Esophagus muscularis mucosa (tissue), 4 donors: ENCODE results near the gene MEGF8. TPM values are rescaled to one million over a fixed set of nuclear protein-coding genes. Genes with fewer than 3 reads are reported as not detected.

Experiments used
- DNase-seq: peaks from one replicate; pipeline ENCODE4 v3.0.0-alpha.2; 2017; ENCODE audit errors: extremely low spot score
- H3K27ac ChIP-seq, 4 donors: fragments of 200-600 bp; sonication (generic); replicated peaks in 1 of 4; 1 replicate in 3 of 4; 2 replicates in 1 of 4; pipeline ENCODE4 v1.5.1; 2016 to 2019; ENCODE audit warnings: mild to moderate bottlenecking in 1 of 4
- H3K27me3 ChIP-seq, 4 donors: fragments of 200-600 bp; sonication (generic); one replicate each; pipeline versions ENCODE4 v1.5.1 to v1.6.0; 2016 to 2019
- H3K36me3 ChIP-seq, 4 donors: fragments of 200-600 bp; sonication (generic); one replicate each; pipeline ENCODE4 v1.5.1; 2016 to 2019
- H3K4me1 ChIP-seq, 4 donors: fragments of 200-600 bp; sonication (generic); one replicate each; pipeline ENCODE4 v1.5.1; 2016 to 2019
- H3K4me3 ChIP-seq, 4 donors: fragments of 200-600 bp; sonication (generic); 1 replicate in 2 of 4; 2 replicates in 2 of 4; pipeline ENCODE4 v1.5.1; 2016 to 2019; ENCODE audit warnings: mild to moderate bottlenecking in 4 of 4, moderate library complexity in 1 of 4
- H3K9me3 ChIP-seq, 4 donors: fragments of 200-600 bp; sonication (generic); 1 replicate in 3 of 4; 2 replicates in 1 of 4; pipeline ENCODE4 v1.5.1; 2016 to 2019
- EP300 ChIP-seq: sonication (generic); formaldehyde crosslinking; IDR thresholded peaks from one replicate; pipeline ENCODE4 v1.6.1; 2017; ENCODE audit warnings: antibody characterized with exemption
- POLR2A ChIP-seq: fragments of 450-650 bp; IDR thresholded peaks from one replicate; pipeline ENCODE4 v1.6.1; 2017; ENCODE audit warnings: antibody characterized with exemption, moderate library complexity, mild to moderate bottlenecking, low read depth
- POLR2AphosphoS5 ChIP-seq, 2 donors: sonication (generic); formaldehyde crosslinking; IDR thresholded peaks; one replicate each; pipeline ENCODE4 v1.6.1; 2017; ENCODE audit warnings: antibody characterized with exemption in 2 of 2
- WGBS: methylation state at CpG from one replicate; pipeline ENCODE4 v1.1.5; 2018; 5-methylcytosine and 5-hydroxymethylcytosine counted together
- intact Hi-C: fragments of 100-400 bp; cut with DNase I; formaldehyde crosslinking; loops from one replicate; pipeline ENCODE4 v1.15.1; 2023
- total RNA-seq, 4 donors: library from RNA; depleted of rRNA; stranded (reverse); fragments of >200 nt; gene quantifications; one replicate each; pipeline versions ENCODE4 v1.1.0 to v1.2.1, GENCODE V29; 2016
- TF ChIP-seq, protein P1 (sequence below), 3 experiments: fragments of 200-600 bp in 2 of 3; fragments of 450-650 bp in 1 of 3; sonication (generic) in 2 of 3; IDR thresholded peaks; one replicate each; pipeline ENCODE4 v1.5.1; 2017 to 2019; ENCODE audit warnings: antibody characterized with exemption in 3 of 3, mild to moderate bottlenecking in 2 of 3, moderate library complexity in 1 of 3

MEGF8 gene
- total RNA-seq, 4 donors from 2014 or later: 18.2 to 46.2 (median 25.5) TPM

DNA sequence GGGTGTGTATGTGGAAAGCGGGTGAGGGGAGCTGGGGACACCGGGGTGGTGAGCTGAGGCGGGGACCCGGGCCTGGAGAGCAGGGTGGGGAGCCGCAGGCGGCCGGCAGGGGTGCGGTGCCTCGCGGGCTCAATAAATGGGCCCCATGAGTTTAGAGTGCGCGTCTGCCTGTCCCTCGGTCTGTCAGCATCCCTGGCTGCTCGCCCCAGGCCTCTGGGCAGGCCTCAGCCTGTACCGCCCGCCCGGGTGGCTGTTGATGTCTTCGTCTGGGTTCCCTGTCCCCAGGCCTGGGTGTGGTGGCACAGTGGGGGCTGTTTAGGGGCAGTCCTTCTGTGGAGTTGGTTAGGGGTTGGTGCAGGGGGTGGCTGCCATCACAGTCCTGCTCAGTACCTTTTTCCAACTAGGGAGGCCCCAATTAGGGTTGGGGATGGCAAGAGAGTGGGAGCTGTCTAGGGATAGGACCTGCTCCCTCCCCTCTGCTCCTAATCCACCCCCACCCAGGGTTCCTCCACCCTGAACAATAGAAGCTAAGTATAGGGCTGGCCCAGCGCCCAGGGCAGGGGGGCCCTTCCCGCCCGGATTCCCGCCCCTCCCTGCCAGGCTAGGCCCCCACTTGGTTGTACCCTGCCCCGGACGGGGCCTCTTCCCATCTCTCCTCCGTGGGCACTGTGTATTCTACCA is 44.1 kb upstream of the MEGF8 start:
- no peak for DNase-seq
- Histone ChIP-seq H3K27ac (peak overlapping the region; percentile 94 to 99 (median 98)), H3K4me1 (peaks cover 79 to 92% (median 87%) of the 10 kb centered on the region in 4 donors), H3K4me3 (peak overlapping the region; percentile 74 to 98 (median 85)), H3K27me3 (no peaks in the 10 kb centered on the region), H3K9me3 (no peaks in the 10 kb centered on the region), H3K36me3 (peaks cover 0 to 6% (median 0%) of the 10 kb centered on the region in 4 donors)
- intact Hi-C loops: no loop called here
- WGBS: 0% methylated on average over 5 of the region's 25 CpGs
- TF ChIP-seq POLR2A: no peak
- TF ChIP-seq POLR2AphosphoS5 (IDR thresholded peaks at IDR 0.05): peak; percentile 44 to 46
- TF ChIP-seq, protein P1, sequence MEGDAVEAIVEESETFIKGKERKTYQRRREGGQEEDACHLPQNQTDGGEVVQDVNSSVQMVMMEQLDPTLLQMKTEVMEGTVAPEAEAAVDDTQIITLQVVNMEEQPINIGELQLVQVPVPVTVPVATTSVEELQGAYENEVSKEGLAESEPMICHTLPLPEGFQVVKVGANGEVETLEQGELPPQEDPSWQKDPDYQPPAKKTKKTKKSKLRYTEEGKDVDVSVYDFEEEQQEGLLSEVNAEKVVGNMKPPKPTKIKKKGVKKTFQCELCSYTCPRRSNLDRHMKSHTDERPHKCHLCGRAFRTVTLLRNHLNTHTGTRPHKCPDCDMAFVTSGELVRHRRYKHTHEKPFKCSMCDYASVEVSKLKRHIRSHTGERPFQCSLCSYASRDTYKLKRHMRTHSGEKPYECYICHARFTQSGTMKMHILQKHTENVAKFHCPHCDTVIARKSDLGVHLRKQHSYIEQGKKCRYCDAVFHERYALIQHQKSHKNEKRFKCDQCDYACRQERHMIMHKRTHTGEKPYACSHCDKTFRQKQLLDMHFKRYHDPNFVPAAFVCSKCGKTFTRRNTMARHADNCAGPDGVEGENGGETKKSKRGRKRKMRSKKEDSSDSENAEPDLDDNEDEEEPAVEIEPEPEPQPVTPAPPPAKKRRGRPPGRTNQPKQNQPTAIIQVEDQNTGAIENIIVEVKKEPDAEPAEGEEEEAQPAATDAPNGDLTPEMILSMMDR (IDR thresholded peaks at IDR 0.05): peak in 1 of 3 experiments; percentile 22
- TF ChIP-seq EP300: no peak

DNA sequence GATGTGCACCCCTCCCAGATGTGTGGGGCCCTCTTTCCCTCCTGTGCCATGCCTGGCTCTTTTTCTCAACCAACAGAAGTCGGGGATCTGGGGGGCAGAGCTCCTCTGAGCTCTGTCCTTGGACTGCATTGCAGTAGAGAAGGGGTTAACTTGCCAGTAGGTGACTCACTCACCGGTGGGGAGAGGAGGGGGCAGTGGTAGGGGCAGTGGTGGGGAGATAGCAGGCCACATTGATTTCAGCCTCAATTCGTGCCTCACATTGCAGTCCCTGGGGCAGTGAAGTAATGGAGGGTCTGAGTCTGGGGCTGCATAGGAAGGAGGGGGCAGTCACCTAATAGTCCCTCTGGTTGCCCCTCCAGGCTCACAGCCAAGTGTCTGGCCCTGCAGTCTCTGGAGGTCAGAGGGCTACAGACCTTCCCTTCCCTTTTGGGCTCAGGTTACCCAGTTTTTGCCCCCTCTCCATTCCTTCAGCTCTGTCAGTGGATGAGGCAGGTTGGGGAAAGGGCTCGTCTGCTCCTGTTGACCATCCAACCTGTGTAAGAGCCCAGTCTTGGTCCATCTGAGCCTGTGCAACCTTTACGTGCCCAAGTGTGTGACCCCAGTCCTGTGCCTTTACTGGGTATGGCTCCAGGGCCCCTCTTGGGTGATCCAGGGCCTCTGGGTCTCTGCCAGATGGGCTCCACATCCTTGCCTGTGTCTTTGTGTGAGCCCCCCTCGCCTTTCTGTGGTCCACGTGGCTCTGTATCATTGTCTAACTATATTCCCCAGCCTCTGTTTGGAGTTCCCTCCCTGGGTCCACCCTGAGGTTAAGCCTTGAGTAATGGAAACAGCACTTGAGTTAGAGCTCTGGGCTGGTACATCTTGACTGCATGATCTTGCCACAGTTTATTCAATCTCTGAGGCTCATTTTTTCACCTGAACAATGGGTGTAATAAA is 43.3 kb upstream of the MEGF8 start:
- no peaks in the 10 kb centered on the region for H3K9me3 ChIP-seq
- no peaks in the 10 kb centered on the region for H3K27me3 ChIP-seq
- H3K4me1 ChIP-seq: peaks cover 79 to 92% (median 87%) of the 10 kb centered on the region in 4 donors
- intact Hi-C loops: no loop called here
- H3K36me3 ChIP-seq: peaks cover under 1 to 4% (median 3%) of the 10 kb centered on the region in 4 donors
- no peak for DNase-seq
- H3K27ac ChIP-seq: peak overlapping the region; percentile 94 to 99 (median 98)
- H3K4me3 ChIP-seq: peak overlapping the region; percentile 74 to 98 (median 85)
- WGBS: 18% methylated on average over 6 of the region's 7 CpGs
- TF ChIP-seq EP300 (no peak), POLR2AphosphoS5 (IDR thresholded peaks at IDR 0.05) (peak in 1 of 2 donors; percentile 8), POLR2A (no peak)
- TF ChIP-seq, protein P1 (IDR thresholded peaks at IDR 0.05): no peak

DNA sequence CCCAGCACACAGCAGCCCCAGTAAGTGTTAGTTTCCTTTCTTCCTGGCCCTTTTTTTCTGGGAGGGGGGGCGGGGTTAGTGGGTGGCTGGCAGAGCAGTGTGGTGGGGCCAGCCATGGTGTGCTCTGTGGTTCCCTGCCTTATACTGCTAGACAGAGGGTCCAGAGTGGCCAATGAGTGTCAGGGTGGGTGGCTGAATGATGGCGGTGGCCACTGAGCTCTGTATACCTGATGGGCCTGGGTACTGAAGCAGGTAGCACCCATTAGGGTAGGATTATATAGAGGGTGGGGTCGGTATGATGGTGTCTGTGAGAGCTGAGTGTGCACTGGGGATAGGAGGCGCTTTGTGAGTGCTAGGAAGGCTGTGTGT is 42.6 kb upstream of the MEGF8 start:
- Histone ChIP-seq H3K9me3 (no peaks in the 10 kb centered on the region), H3K27ac (peak overlapping the region; percentile 94 to 99 (median 98)), H3K27me3 (no peaks in the 10 kb centered on the region), H3K36me3 (peaks cover 8 to 11% (median 11%) of the 10 kb centered on the region in 4 donors), H3K4me1 (peaks cover 72 to 86% (median 81%) of the 10 kb centered on the region in 4 donors), H3K4me3 (peak overlapping the region in 3 of 4 donors; percentile 68 to 93 (median 73))
- DNase-seq: no peak
- TF ChIP-seq POLR2AphosphoS5 (IDR thresholded peaks at IDR 0.05) (no peak), POLR2A (no peak), EP300 (no peak)
- TF ChIP-seq, protein P1 (IDR thresholded peaks at IDR 0.05): no peak
- intact Hi-C loops: no loop called here
- 47% methylated on average over 4 of the region's 4 CpGs for WGBS

GRCh38 chr19:42283188-42284065 is 42.0 kb upstream of the MEGF8 start:
- Histone ChIP-seq H3K27me3 (no peaks in the 10 kb centered on the region), H3K27ac (peak overlapping the region; percentile 94 to 99 (median 98)), H3K4me1 (peaks cover 66 to 80% (median 74%) of the 10 kb centered on the region in 4 donors), H3K4me3 (peak overlapping the region; percentile 63 to 93 (median 70)), H3K9me3 (no peaks in the 10 kb centered on the region), H3K36me3 (peaks cover 14 to 17% (median 17%) of the 10 kb centered on the region in 4 donors)
- intact Hi-C loops: no loop called here
- DNase-seq: peak; percentile 99
- TF ChIP-seq, protein P1 (IDR thresholded peaks at IDR 0.05): peak in 1 of 3 experiments; percentile 13
- TF ChIP-seq POLR2A (peak; percentile 79), POLR2AphosphoS5 (IDR thresholded peaks at IDR 0.05) (peak; percentile 85 to 90), EP300 (no peak)
- WGBS: 4% methylated on average over 14 of the region's 74 CpGs
